ENCODE data around the gene EDAR.

- no peak for TF ChIP-seq GABPA (IDR thresholded peaks at IDR 0.05; ENCODE audit: low read depth)
- no peak for TF ChIP-seq ZSCAN29 (IDR thresholded peaks at IDR 0.05)
- TF ChIP-seq DPF2 (IDR thresholded peaks at IDR 0.05), result no peak
- no peak for TF ChIP-seq CHD2 (IDR thresholded peaks at IDR 0.05; ENCODE audit: borderline replicate concordance, low read depth, low read length)
- TF ChIP-seq POLR2A (IDR thresholded peaks at IDR 0.05; ENCODE audit: low read depth, low read length), result no peak
- TF ChIP-seq MAX (IDR thresholded peaks at IDR 0.05; ENCODE audit: low read depth, low read length), result no peak
These were observed 54.9 kb downstream of the EDAR start for GRCh38 chr2:108934151-108934550.
